Thyroid gland (tissue), 4 donors: ENCODE measurements around the gene SF3B1.

Experiments used
- POLR2A ChIP-seq, 2 donors: fragments of 450-650 bp; IDR thresholded peaks; one replicate each; pipeline ENCODE4 v1.6.1; 2017; ENCODE audit warnings: antibody characterized with exemption in 2 of 2, mild to moderate bottlenecking in 2 of 2, moderate library complexity in 1 of 2
- TF ChIP-seq, protein P1 (sequence below), 6 experiments: fragments of 200-600 bp in 3 of 6; fragments of 450-650 bp in 3 of 6; sonication (generic) in 3 of 6; IDR thresholded peaks; one replicate each; pipeline ENCODE4 v1.5.1; 2016 to 2019; ENCODE audit warnings: antibody characterized with exemption in 6 of 6, mild to moderate bottlenecking in 2 of 6, inconsistent platforms in 1 of 6, moderate library complexity in 1 of 6

DNA sequence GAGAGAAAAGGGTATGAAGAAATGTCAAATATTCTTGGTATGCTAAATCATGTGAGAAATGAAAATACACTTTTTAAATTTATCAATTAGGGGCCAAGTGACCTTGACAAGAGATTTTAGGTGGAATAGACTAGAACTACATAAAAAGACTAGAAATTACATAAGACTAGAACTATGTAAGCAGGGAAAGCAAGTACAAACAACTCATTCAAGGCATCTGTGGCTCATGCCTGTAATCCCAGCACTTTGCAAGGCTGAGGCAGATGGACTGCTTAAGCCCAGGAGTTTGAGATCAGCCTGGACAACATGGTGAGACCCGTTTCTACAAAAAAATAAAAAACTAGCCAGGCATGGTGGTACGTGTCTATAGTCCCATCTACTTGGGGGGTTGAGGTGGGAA, 20.3 kb downstream of the SF3B1 start:
- TF ChIP-seq POLR2A (IDR thresholded peaks at IDR 0.05) = no peak
- TF ChIP-seq, protein P1, sequence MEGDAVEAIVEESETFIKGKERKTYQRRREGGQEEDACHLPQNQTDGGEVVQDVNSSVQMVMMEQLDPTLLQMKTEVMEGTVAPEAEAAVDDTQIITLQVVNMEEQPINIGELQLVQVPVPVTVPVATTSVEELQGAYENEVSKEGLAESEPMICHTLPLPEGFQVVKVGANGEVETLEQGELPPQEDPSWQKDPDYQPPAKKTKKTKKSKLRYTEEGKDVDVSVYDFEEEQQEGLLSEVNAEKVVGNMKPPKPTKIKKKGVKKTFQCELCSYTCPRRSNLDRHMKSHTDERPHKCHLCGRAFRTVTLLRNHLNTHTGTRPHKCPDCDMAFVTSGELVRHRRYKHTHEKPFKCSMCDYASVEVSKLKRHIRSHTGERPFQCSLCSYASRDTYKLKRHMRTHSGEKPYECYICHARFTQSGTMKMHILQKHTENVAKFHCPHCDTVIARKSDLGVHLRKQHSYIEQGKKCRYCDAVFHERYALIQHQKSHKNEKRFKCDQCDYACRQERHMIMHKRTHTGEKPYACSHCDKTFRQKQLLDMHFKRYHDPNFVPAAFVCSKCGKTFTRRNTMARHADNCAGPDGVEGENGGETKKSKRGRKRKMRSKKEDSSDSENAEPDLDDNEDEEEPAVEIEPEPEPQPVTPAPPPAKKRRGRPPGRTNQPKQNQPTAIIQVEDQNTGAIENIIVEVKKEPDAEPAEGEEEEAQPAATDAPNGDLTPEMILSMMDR (IDR thresholded peaks at IDR 0.05) = no peak
